Spleen (tissue), 11 donors: ENCODE results near the gene AKAP6. TPM values are rescaled to one million over a fixed set of nuclear protein-coding genes. Genes with fewer than 3 reads are reported as not detected.

Experiments
- DNase-seq: peaks from one replicate; pipeline ENCODE4 v3.0.0-alpha.2; 2020
- H3K27ac ChIP-seq, 8 donors: fragments of 200-600 bp; sonication (generic) in 7 of 8; 1 replicate in 4 of 8; 2 replicates in 4 of 8; pipeline versions ENCODE4 v1.5.0 to v1.8.0; 2016 to 2021; ENCODE audit warnings: inconsistent platforms in 4 of 8, mild to moderate bottlenecking in 4 of 8, moderate library complexity in 1 of 8
- H3K27me3 ChIP-seq, 7 donors: fragments of 200-600 bp; sonication (generic) in 6 of 7; replicated peaks in 1 of 7; 1 replicate in 4 of 7; 2 replicates in 3 of 7; pipeline versions ENCODE4 v1.5.0 to v1.8.0; 2016 to 2021; ENCODE audit warnings: inconsistent platforms in 3 of 7, mild to moderate bottlenecking in 1 of 7
- H3K36me3 ChIP-seq, 6 donors: fragments of 200-600 bp; sonication (generic) in 5 of 6; 1 replicate in 4 of 6; 2 replicates in 2 of 6; pipeline versions ENCODE4 v1.5.0 to v1.8.0; 2016 to 2021; ENCODE audit warnings: inconsistent platforms in 2 of 6
- H3K4me1 ChIP-seq, 6 donors: fragments of 200-600 bp; sonication (generic) in 5 of 6; 1 replicate in 3 of 6; 2 replicates in 3 of 6; pipeline versions ENCODE4 v1.5.0 to v1.8.0; 2016 to 2021; ENCODE audit warnings: inconsistent platforms in 3 of 6
- H3K4me3 ChIP-seq, 8 donors: fragments of 200-600 bp; sonication (generic) in 7 of 8; 1 replicate in 4 of 8; 2 replicates in 4 of 8; pipeline versions ENCODE4 v1.5.0 to v1.8.0; 2016 to 2021; ENCODE audit warnings: inconsistent platforms in 4 of 8, mild to moderate bottlenecking in 4 of 8, moderate library complexity in 2 of 8
- H3K9me3 ChIP-seq, 8 donors: fragments of 200-600 bp; sonication (generic) in 7 of 8; 1 replicate in 4 of 8; 2 replicates in 4 of 8; pipeline versions ENCODE4 v1.5.0 to v1.8.0; 2016 to 2021; ENCODE audit warnings: inconsistent platforms in 4 of 8
- CTCF ChIP-seq, 11 experiments: fragments of 200-600 bp in 7 of 11; fragments of 450-650 bp in 4 of 11; sonication (generic) in 4 of 11; IDR thresholded peaks in 8 of 11; conservative IDR thresholded peaks in 3 of 11; 1 replicate in 7 of 11; 2 replicates in 4 of 11; pipeline versions ENCODE4 v1.4.0 to v1.8.0; 2016 to 2021; ENCODE audit warnings: antibody characterized with exemption in 11 of 11, inconsistent platforms in 4 of 11, mild to moderate bottlenecking in 1 of 11
- POLR2A ChIP-seq, 3 donors: fragments of 450-650 bp; IDR thresholded peaks; one replicate each; pipeline ENCODE4 v1.5.1; 2017; ENCODE audit warnings: antibody characterized with exemption in 3 of 3, mild to moderate bottlenecking in 1 of 3
- POLR2AphosphoS5 ChIP-seq, 3 donors: sonication (generic); formaldehyde crosslinking; IDR thresholded peaks; one replicate each; pipeline ENCODE4 v1.5.1; 2017; ENCODE audit warnings: antibody characterized with exemption in 3 of 3
- WGBS, 5 donors: extraction: QIAGEN DNeasy Blood & Tissue Kit in 3 of 5; methylation state at CpG; one replicate each; pipeline versions ENCODE4 v1.1.5 to v1.1.7; 2013 to 2018; 5-methylcytosine and 5-hydroxymethylcytosine counted together
- intact Hi-C: fragments of 100-400 bp; cut with DNase I; formaldehyde crosslinking; loops from one replicate; pipeline ENCODE4 v1.15.0; 2023; ENCODE audit warnings: low total_unique reads
- polyA plus RNA-seq, 3 donors: library from polyadenylated mRNA; stranded (reverse); fragments of 200-250 nt; gene quantifications; one replicate each; pipeline ENCODE4 v1.2.1, GENCODE V29; 2013
- total RNA-seq, 7 donors: library from RNA; depleted of rRNA in 3 of 7; stranded (reverse); fragments of >200 nt in 3 of 7; fragmentation: NEBNext Ultra II Directional in 4 of 7; extraction: Animal tissue kit (Norgen Biotek cat#: 25700) in 4 of 7; gene quantifications; one replicate each; pipeline versions ENCODE4 v1.1.0 to v1.2.1, GENCODE V29; 2016 to 2021
- donor health status: healthy with polysubstance abuse.
- donor health status: DM: no; HTN: no; CAD: no; lungs with moderate emphysema.
- donor health status: DM: no; HTN: no; CAD: no.
- donor health status: Bipolar disorder and iron deficiency.
- donor health status: healthy.
- donor health status: DM: no; HTN: no; CAD: no.
- donor health status: DM: yes; HTN: yes; CAD: no.

The AKAP6 gene
- total and polyA plus RNA-seq, 10 donors = 0.20 to 12.1 (median 4.8) TPM

DNA sequence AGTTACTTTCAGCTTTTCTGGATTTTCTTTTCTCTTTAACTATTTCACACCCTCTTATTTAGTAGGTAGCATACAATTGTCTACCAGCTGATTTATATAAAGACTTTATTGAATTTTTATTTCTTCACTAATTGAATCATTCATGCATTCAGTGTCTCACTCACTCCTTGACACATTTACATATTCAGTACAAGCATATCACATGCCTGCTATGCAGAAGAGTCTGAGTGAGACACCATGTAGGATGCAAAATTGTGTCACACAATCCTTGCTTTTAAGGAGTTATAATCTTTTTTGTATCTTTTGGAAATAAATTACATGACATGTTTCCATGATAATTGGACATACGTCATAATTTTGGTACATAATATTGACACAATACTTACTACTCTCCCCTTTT is 83.0 kb downstream of the AKAP6 start:
- no peaks in the 10 kb centered on the region for H3K27me3 ChIP-seq
- 94 to 97% (median 95%) methylated on average over 1 of the region's 1 CpG for WGBS, 5 donors
- intact Hi-C loops = no loop called here

DNA sequence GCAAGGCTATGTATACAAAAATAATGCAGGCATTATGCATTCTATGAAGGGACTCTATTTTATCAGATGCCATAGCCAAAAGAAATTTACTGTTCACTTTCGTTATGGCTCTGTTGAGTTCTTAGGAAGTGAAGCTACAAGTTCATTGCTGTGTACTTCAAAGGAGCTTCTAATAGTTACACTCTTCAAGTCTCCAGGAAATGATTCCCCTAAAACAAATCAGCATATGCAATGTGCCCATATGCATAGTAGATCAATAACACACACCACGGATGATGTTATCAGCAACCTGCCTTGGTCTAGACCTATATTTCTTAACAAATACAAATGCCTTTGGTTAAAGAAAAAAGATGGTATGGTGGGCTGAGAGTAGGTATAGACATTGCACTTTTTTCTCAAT is 83.4 kb downstream of the AKAP6 start:
- Histone ChIP-seq H3K9me3 (no peaks in the 10 kb centered on the region), H3K36me3 (no peaks in the 10 kb centered on the region), H3K4me1 (no peaks in the 10 kb centered on the region), H3K27me3 (no peaks in the 10 kb centered on the region), H3K4me3 (no peak overlapping the region), H3K27ac (no peak overlapping the region)
- DNase-seq = no peak
- 43 to 84% (median 60%) methylated on average over 2 of the region's 2 CpGs for WGBS, 5 donors
- TF ChIP-seq POLR2AphosphoS5 (IDR thresholded peaks at IDR 0.05) = no peak
- no peak for TF ChIP-seq POLR2A (IDR thresholded peaks at IDR 0.05)
- TF ChIP-seq CTCF (IDR thresholded peaks at IDR 0.05 in 8 of 11, conservative IDR thresholded peaks at IDR 0.05 in 3 of 11) = no peak
- intact Hi-C loops = no loop called here

More for the DNA sequence above, 83.0 kb downstream of the AKAP6 start:
- Histone ChIP-seq H3K4me1 (no peaks in the 10 kb centered on the region), H3K9me3 (no peaks in the 10 kb centered on the region), H3K27ac (no peak overlapping the region), H3K36me3 (no peaks in the 10 kb centered on the region), H3K4me3 (no peak overlapping the region)
- TF ChIP-seq POLR2AphosphoS5 (IDR thresholded peaks at IDR 0.05) (no peak), POLR2A (IDR thresholded peaks at IDR 0.05) (no peak), CTCF (IDR thresholded peaks at IDR 0.05 in 8 of 11, conservative IDR thresholded peaks at IDR 0.05 in 3 of 11) (no peak)
- no peak for DNase-seq

- Histone ChIP-seq H3K36me3 (no peaks in the 10 kb centered on the region), H3K9me3 (no peaks in the 10 kb centered on the region), H3K4me3 (no peak overlapping the region), H3K27ac (no peak overlapping the region), H3K4me1 (no peaks in the 10 kb centered on the region), H3K27me3 (no peaks in the 10 kb centered on the region)
- DNase-seq = no peak
- intact Hi-C loops = no loop called here
- 33 to 41% (median 36%) methylated on average over 4 of the region's 4 CpGs for WGBS, 5 donors
- TF ChIP-seq POLR2AphosphoS5 (IDR thresholded peaks at IDR 0.05) = no peak
- no peak for TF ChIP-seq CTCF (IDR thresholded peaks at IDR 0.05 in 8 of 11, conservative IDR thresholded peaks at IDR 0.05 in 3 of 11)
- no peak for TF ChIP-seq POLR2A (IDR thresholded peaks at IDR 0.05)
These were observed 85.0 kb downstream of the AKAP6 start for GRCh38 chr14:32413967-32414640.

GRCh38 chr14:32414808-32415255 is 85.7 kb downstream of the AKAP6 start:
- Histone ChIP-seq H3K4me3 (no peak overlapping the region), H3K27ac (no peak overlapping the region), H3K36me3 (no peaks in the 10 kb centered on the region), H3K4me1 (no peaks in the 10 kb centered on the region), H3K27me3 (no peaks in the 10 kb centered on the region), H3K9me3 (no peaks in the 10 kb centered on the region)
- intact Hi-C loops = no loop called here
- WGBS, 5 donors = 51 to 75% (median 53%) methylated on average over 3 of the region's 3 CpGs
- DNase-seq = no peak
- no peak for TF ChIP-seq POLR2AphosphoS5 (IDR thresholded peaks at IDR 0.05)
- TF ChIP-seq CTCF (IDR thresholded peaks at IDR 0.05 in 8 of 11, conservative IDR thresholded peaks at IDR 0.05 in 3 of 11) = no peak
- no peak for TF ChIP-seq POLR2A (IDR thresholded peaks at IDR 0.05)
